ENCODE results near the gene SH2D5.

The SH2D5 gene

GRCh38 chr1:20682571-20683236 is 49.8 kb downstream of the SH2D5 start:
- H3K79me1 ChIP-seq (ENCODE audit: low read length), result no peaks in the 10 kb centered on the region
- H4K8ac ChIP-seq (ENCODE audit: low read depth, low read length), result no peak overlapping the region
- no peak overlapping the region for H3K14ac ChIP-seq (ENCODE audit: low read length)
- no peaks in the 10 kb centered on the region for H3K27me3 ChIP-seq (ENCODE audit: insufficient read depth, low read length)
- H3K79me2 ChIP-seq (ENCODE audit: control insufficient read depth, insufficient read depth, low read length, poor library complexity), result no peaks in the 10 kb centered on the region
- H2BK120ac ChIP-seq (ENCODE audit: insufficient read depth, low read length, poor library complexity), result no peak overlapping the region
- H3K9me3 ChIP-seq (ENCODE audit: insufficient read depth, low read depth, low read length), result no peaks in the 10 kb centered on the region
- H3K23ac ChIP-seq (ENCODE audit: low read length), result no peak overlapping the region
- H3K4ac ChIP-seq (ENCODE audit: low read depth, low read length), result no peak overlapping the region
- H3K4me1 ChIP-seq (ENCODE audit: control insufficient read depth in 1 of 2, insufficient read depth in 2 of 2, low read length in 2 of 2), result no peaks in the 10 kb centered on the region
- no peak overlapping the region for H2BK5ac ChIP-seq (ENCODE audit: low read depth, low read length, poor library complexity)
- no peak overlapping the region for H4K91ac ChIP-seq (ENCODE audit: low read depth, low read length)
- H2AFZ ChIP-seq (ENCODE audit: insufficient read depth, low read length, poor library complexity), result no peak overlapping the region
- no peaks in the 10 kb centered on the region for H3K36me3 ChIP-seq (ENCODE audit: control insufficient read depth in 1 of 2, insufficient read depth in 2 of 2, low read length in 2 of 2)
- H3K4me2 ChIP-seq (ENCODE audit: low read length), result no peak overlapping the region
- no CpG with 5 or more reads among the region's 24 CpGs for WGBS (ENCODE audit: extremely low coverage, insufficient coverage, insufficient read length)
- no peak overlapping the region for H3K27ac ChIP-seq (ENCODE audit: low read depth, low read length)
- no peak overlapping the region for H4K12ac ChIP-seq (ENCODE audit: low read depth, low read length)
- H3K9ac ChIP-seq (ENCODE audit: low read length), result no peak overlapping the region
- H2BK12ac ChIP-seq (ENCODE audit: low read length), result no peak overlapping the region
- no peak for DNase-seq
- no peak overlapping the region for H3K4me3 ChIP-seq (ENCODE audit: low read depth, low read length)
- H2AK5ac ChIP-seq (ENCODE audit: low read length), result no peak overlapping the region
- no peak overlapping the region for H3K18ac ChIP-seq (ENCODE audit: low read length)

DNA sequence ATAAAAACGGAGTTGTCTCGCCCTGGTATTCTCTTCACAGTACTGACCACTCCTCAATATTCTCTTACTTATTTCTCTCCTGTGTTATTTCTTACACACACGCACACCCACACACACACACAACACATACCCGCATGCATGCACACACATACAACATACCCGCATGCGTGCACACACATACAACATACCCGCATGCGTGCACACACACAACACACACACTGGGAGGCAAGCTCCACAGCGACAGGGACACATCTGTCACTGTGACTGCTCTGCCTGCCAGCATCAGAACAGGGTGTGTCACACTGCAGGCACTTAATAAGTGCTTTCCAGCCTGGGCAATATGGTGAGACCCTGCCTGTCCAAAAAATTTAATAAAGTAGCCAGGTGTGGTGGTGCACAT is 50.5 kb downstream of the SH2D5 start:
- Histone ChIP-seq H4K91ac (ENCODE audit: low read depth, low read length) (no peak overlapping the region), H3K9me3 (ENCODE audit: insufficient read depth, low read depth, low read length) (no peaks in the 10 kb centered on the region), H3K79me2 (ENCODE audit: control insufficient read depth, insufficient read depth, low read length, poor library complexity) (no peaks in the 10 kb centered on the region), H3K9ac (ENCODE audit: low read length) (no peak overlapping the region), H2BK12ac (ENCODE audit: low read length) (no peak overlapping the region), H3K79me1 (ENCODE audit: low read length) (no peaks in the 10 kb centered on the region), H3K4ac (ENCODE audit: low read depth, low read length) (no peak overlapping the region), H3K4me2 (ENCODE audit: low read length) (no peak overlapping the region), H2AFZ (ENCODE audit: insufficient read depth, low read length, poor library complexity) (no peak overlapping the region), H3K4me3 (ENCODE audit: low read depth, low read length) (no peak overlapping the region), H3K18ac (ENCODE audit: low read length) (no peak overlapping the region), H2BK120ac (ENCODE audit: insufficient read depth, low read length, poor library complexity) (no peak overlapping the region), H3K23ac (ENCODE audit: low read length) (no peak overlapping the region), H3K4me1 (ENCODE audit: control insufficient read depth in 1 of 2, insufficient read depth in 2 of 2, low read length in 2 of 2) (no peaks in the 10 kb centered on the region), H3K14ac (ENCODE audit: low read length) (no peak overlapping the region), H3K27ac (ENCODE audit: low read depth, low read length) (no peak overlapping the region), H3K36me3 (ENCODE audit: control insufficient read depth in 1 of 2, insufficient read depth in 2 of 2, low read length in 2 of 2) (no peaks in the 10 kb centered on the region), H2BK5ac (ENCODE audit: low read depth, low read length, poor library complexity) (no peak overlapping the region), H2AK5ac (ENCODE audit: low read length) (no peak overlapping the region), H4K8ac (ENCODE audit: low read depth, low read length) (no peak overlapping the region), H3K27me3 (ENCODE audit: insufficient read depth, low read length) (no peaks in the 10 kb centered on the region), H4K12ac (ENCODE audit: low read depth, low read length) (no peak overlapping the region)
- no peak for DNase-seq
- WGBS (ENCODE audit: extremely low coverage, insufficient coverage, insufficient read length), result 100% methylated on average over 2 of the region's 9 CpGs

DNA sequence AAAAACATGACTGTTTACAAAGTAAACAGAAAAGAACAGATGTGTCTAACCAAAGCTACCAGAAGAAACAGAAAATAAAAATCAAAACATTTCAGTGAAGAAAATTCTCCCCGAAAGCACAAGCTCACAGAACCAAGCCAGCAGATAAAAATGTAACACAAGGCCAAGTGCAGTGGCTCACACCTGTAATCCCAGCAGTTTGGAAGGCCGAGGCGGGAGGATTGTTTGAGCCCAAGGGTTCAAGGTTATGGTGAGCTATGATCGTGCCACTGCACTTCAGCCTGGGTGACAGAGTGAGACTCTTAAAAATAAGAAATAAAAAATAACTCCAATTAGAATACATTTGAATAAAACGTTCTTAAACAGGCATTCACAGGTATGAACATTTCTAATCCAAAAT is 52.2 kb downstream of the SH2D5 start:
- Histone ChIP-seq H2BK120ac (ENCODE audit: insufficient read depth, low read length, poor library complexity) (no peak overlapping the region), H3K79me1 (ENCODE audit: low read length) (no peaks in the 10 kb centered on the region), H3K4ac (ENCODE audit: low read depth, low read length) (no peak overlapping the region), H3K79me2 (ENCODE audit: control insufficient read depth, insufficient read depth, low read length, poor library complexity) (no peaks in the 10 kb centered on the region), H3K18ac (ENCODE audit: low read length) (no peak overlapping the region), H2AFZ (ENCODE audit: insufficient read depth, low read length, poor library complexity) (no peak overlapping the region), H3K14ac (ENCODE audit: low read length) (no peak overlapping the region), H3K36me3 (ENCODE audit: control insufficient read depth in 1 of 2, insufficient read depth in 2 of 2, low read length in 2 of 2) (no peaks in the 10 kb centered on the region), H3K4me3 (ENCODE audit: low read depth, low read length) (no peak overlapping the region), H2BK5ac (ENCODE audit: low read depth, low read length, poor library complexity) (no peak overlapping the region), H3K23ac (ENCODE audit: low read length) (no peak overlapping the region), H3K4me2 (ENCODE audit: low read length) (no peak overlapping the region), H4K91ac (ENCODE audit: low read depth, low read length) (no peak overlapping the region), H4K8ac (ENCODE audit: low read depth, low read length) (no peak overlapping the region), H2BK12ac (ENCODE audit: low read length) (no peak overlapping the region), H3K9me3 (ENCODE audit: insufficient read depth, low read depth, low read length) (no peaks in the 10 kb centered on the region), H4K12ac (ENCODE audit: low read depth, low read length) (no peak overlapping the region), H3K4me1 (ENCODE audit: control insufficient read depth in 1 of 2, insufficient read depth in 2 of 2, low read length in 2 of 2) (no peaks in the 10 kb centered on the region), H3K27me3 (ENCODE audit: insufficient read depth, low read length) (no peaks in the 10 kb centered on the region), H2AK5ac (ENCODE audit: low read length) (no peak overlapping the region), H3K27ac (ENCODE audit: low read depth, low read length) (no peak overlapping the region), H3K9ac (ENCODE audit: low read length) (no peak overlapping the region)
- WGBS (ENCODE audit: extremely low coverage, insufficient coverage, insufficient read length), result no CpG with 5 or more reads among the region's 5 CpGs
- DNase-seq, result no peak

GRCh38 chr1:20678599-20678998 is 53.9 kb downstream of the SH2D5 start:
- no peaks in the 10 kb centered on the region for H3K36me3 ChIP-seq (ENCODE audit: control insufficient read depth in 1 of 2, insufficient read depth in 2 of 2, low read length in 2 of 2)
- H3K4me1 ChIP-seq (ENCODE audit: control insufficient read depth in 1 of 2, insufficient read depth in 2 of 2, low read length in 2 of 2), result no peaks in the 10 kb centered on the region
- H3K4me2 ChIP-seq (ENCODE audit: low read length), result no peak overlapping the region
- no peak overlapping the region for H2AK5ac ChIP-seq (ENCODE audit: low read length)
- no CpG with 5 or more reads among the region's 6 CpGs for WGBS (ENCODE audit: extremely low coverage, insufficient coverage, insufficient read length)
- no peak overlapping the region for H3K4me3 ChIP-seq (ENCODE audit: low read depth, low read length)
- H3K23ac ChIP-seq (ENCODE audit: low read length), result no peak overlapping the region
- H2BK120ac ChIP-seq (ENCODE audit: insufficient read depth, low read length, poor library complexity), result no peak overlapping the region
- no peak overlapping the region for H4K8ac ChIP-seq (ENCODE audit: low read depth, low read length)
- no peak overlapping the region for H2AFZ ChIP-seq (ENCODE audit: insufficient read depth, low read length, poor library complexity)
- H3K9ac ChIP-seq (ENCODE audit: low read length), result peak overlapping the region; percentile 28
- H3K27ac ChIP-seq (ENCODE audit: low read depth, low read length), result no peak overlapping the region
- no peaks in the 10 kb centered on the region for H3K79me1 ChIP-seq (ENCODE audit: low read length)
- H2BK5ac ChIP-seq (ENCODE audit: low read depth, low read length, poor library complexity), result no peak overlapping the region
- no peak overlapping the region for H4K12ac ChIP-seq (ENCODE audit: low read depth, low read length)
- H3K27me3 ChIP-seq (ENCODE audit: insufficient read depth, low read length), result no peaks in the 10 kb centered on the region
- no peaks in the 10 kb centered on the region for H3K79me2 ChIP-seq (ENCODE audit: control insufficient read depth, insufficient read depth, low read length, poor library complexity)
- no peak overlapping the region for H4K91ac ChIP-seq (ENCODE audit: low read depth, low read length)
- H3K18ac ChIP-seq (ENCODE audit: low read length), result no peak overlapping the region
- no peak overlapping the region for H2BK12ac ChIP-seq (ENCODE audit: low read length)
- H3K4ac ChIP-seq (ENCODE audit: low read depth, low read length), result no peak overlapping the region
- no peaks in the 10 kb centered on the region for H3K9me3 ChIP-seq (ENCODE audit: insufficient read depth, low read depth, low read length)
- DNase-seq, result no peak
- no peak overlapping the region for H3K14ac ChIP-seq (ENCODE audit: low read length)
